Activated gamma-delta T cell treated with Interleukin-2 at 50 U/mL for 16 hours (primary cell): ENCODE measurements around the gene SMCO2.

Experiments used
- DNase-seq: peaks from one replicate; pipeline ENCODE4 v3.0.0-alpha.2; 2020

The SMCO2 gene

GRCh38 chr12:27502021-27502435, 55.5 kb downstream of the SMCO2 start:
- no peak for DNase-seq

GRCh38 chr12:27504507-27504906, 58.0 kb downstream of the SMCO2 start:
- no peak for DNase-seq

GRCh38 chr12:27505109-27505508, 58.6 kb downstream of the SMCO2 start:
- DNase-seq: no peak

GRCh38 chr12:27505761-27506160, 59.2 kb downstream of the SMCO2 start:
- no peak for DNase-seq

GRCh38 chr12:27506645-27507189, 60.2 kb downstream of the SMCO2 start:
- no peak for DNase-seq

- DNase-seq: no peak
Measured at GRCh38 chr12:27508736-27509431, 62.3 kb downstream of the SMCO2 start.

- no peak for DNase-seq
Measured at GRCh38 chr12:27511031-27511722, 64.6 kb downstream of the SMCO2 start.

- no peak for DNase-seq
Measured at GRCh38 chr12:27511723-27512045, 65.1 kb downstream of the SMCO2 start.

GRCh38 chr12:27513155-27513824, 66.8 kb downstream of the SMCO2 start:
- no peak for DNase-seq

GRCh38 chr12:27515671-27516070, 69.1 kb downstream of the SMCO2 start:
- no peak for DNase-seq

GRCh38 chr12:27516625-27517024, 70.1 kb downstream of the SMCO2 start:
- no peak for DNase-seq

GRCh38 chr12:27517546-27517945, 71.0 kb downstream of the SMCO2 start:
- DNase-seq: no peak

GRCh38 chr12:27517961-27518665, 71.6 kb downstream of the SMCO2 start:
- DNase-seq: no peak

GRCh38 chr12:27521066-27521465, 74.5 kb downstream of the SMCO2 start:
- no peak for DNase-seq

- no peak for DNase-seq
Measured at GRCh38 chr12:27521981-27522380, 75.4 kb downstream of the SMCO2 start.

- no peak for DNase-seq
Measured at GRCh38 chr12:27523305-27523641, 76.7 kb downstream of the SMCO2 start.

GRCh38 chr12:27523642-27524493, 77.3 kb downstream of the SMCO2 start, which contains the start of gene PPFIBP1:
PPFIBP1 (plus strand) TSS chr12:27524206; CDS start chr12:27633397, 109,191 bp downstream.
- peak; percentile 98 for DNase-seq

GRCh38 chr12:27524494-27524835, 77.9 kb downstream of the SMCO2 start:
- DNase-seq: no peak

- DNase-seq: no peak
Measured at GRCh38 chr12:27524839-27525753, 78.6 kb downstream of the SMCO2 start.

GRCh38 chr12:27527512-27527911, 81.0 kb downstream of the SMCO2 start:
- no peak for DNase-seq

GRCh38 chr12:27528788-27529187, 82.3 kb downstream of the SMCO2 start:
- no peak for DNase-seq
